ENCODE results near the gene GATD1.

The GATD1 gene

GRCh38 chr11:777288-778255 lies at the start of gene GATD1:
GATD1 (minus strand) TSS chr11:777487; CDS start chr11:777462, 25 bp downstream.
- DNase-seq, result peak; percentile 95

GRCh38 chr11:826836-827145 lies 49.5 kb upstream of the GATD1 start:
- DNase-seq, result no peak

GRCh38 chr11:826227-826621 lies 48.9 kb upstream of the GATD1 start:
- DNase-seq, result no peak

- no peak for DNase-seq
Observed at GRCh38 chr11:825366-826226, 48.3 kb upstream of the GATD1 start.

- DNase-seq, result no peak
Observed at GRCh38 chr11:824942-825341, 47.7 kb upstream of the GATD1 start.

GRCh38 chr11:824292-824880 lies 47.1 kb upstream of the GATD1 start:
- no peak for DNase-seq

GRCh38 chr11:823441-824291 lies 46.4 kb upstream of the GATD1 start:
- no peak for DNase-seq

- no peak for DNase-seq
Observed at GRCh38 chr11:821512-822371, 44.5 kb upstream of the GATD1 start.

GRCh38 chr11:820655-821511 lies 43.6 kb upstream of the GATD1 start:
- DNase-seq, result no peak

- DNase-seq, result peak; percentile 98
Observed at GRCh38 chr11:819943-820649, 42.8 kb upstream of the GATD1 start.

GRCh38 chr11:819129-819931 lies 42.0 kb upstream of the GATD1 start:
- peak; percentile 94 for DNase-seq

- DNase-seq, result no peak
Observed at GRCh38 chr11:818396-819128, 41.3 kb upstream of the GATD1 start, which contains the start of gene PNPLA2. PNPLA2 (plus strand) TSS chr11:818914; CDS start chr11:819719, 805 bp downstream.

GRCh38 chr11:816433-816779 lies 39.1 kb upstream of the GATD1 start:
- no peak for DNase-seq

- no peak for DNase-seq
Observed at GRCh38 chr11:815675-816432, 38.6 kb upstream of the GATD1 start.

GRCh38 chr11:813456-814096 lies 36.3 kb upstream of the GATD1 start:
- DNase-seq, result no peak

GRCh38 chr11:813072-813455 lies 35.8 kb upstream of the GATD1 start:
- no peak for DNase-seq

- no peak for DNase-seq
Observed at GRCh38 chr11:812390-812789, 35.1 kb upstream of the GATD1 start.

All from CD4-positive, alpha-beta T cell treated with Interleukin-6 for 4 hours (primary cell).